ENCODE results near the gene PIGP. TPM values are rescaled to one million over a fixed set of nuclear protein-coding genes. Genes with fewer than 3 reads are reported as not detected.
"Not testable (repeated sequence)": the region's sequence is repeated elsewhere in the genome, so short reads cannot be mapped to it uniquely, and the experiment has no call there.

PIGP gene
- total RNA-seq, 1 donor from 2014 or later = 21.2 TPM

DNA sequence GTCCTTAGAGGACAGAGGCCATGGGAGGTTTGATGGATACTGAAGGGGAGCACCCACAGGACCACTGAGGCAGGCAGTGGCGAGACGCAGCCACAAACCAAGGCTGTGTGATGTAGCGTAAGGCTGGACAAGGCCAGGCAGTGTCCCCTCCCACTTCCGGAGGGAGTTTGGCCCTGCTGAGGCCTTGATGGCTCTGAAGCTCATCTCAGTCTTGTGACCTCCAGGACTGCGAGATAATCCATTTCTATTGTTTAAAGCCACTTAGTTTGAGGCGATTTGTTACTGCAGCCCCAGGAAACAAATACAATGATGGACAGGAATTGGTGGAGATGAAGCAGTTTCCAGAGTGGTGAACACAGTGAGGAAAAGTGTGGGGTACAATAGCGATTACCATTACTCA is 15.3 kb downstream of the PIGP start:
- H3K36me3 ChIP-seq (ENCODE audit: insufficient read depth, low read length) = no peaks in the 10 kb centered on the region
- no peaks in the 10 kb centered on the region for H3K79me2 ChIP-seq (ENCODE audit: insufficient read depth, low read length)
- H3K4me3 Mint-ChIP-seq (ENCODE audit: unreplicated experiment) = no peak overlapping the region
- H2AFZ ChIP-seq (ENCODE audit: low read depth, low read length) = no peak overlapping the region
- no peak overlapping the region for H3K4me3 ChIP-seq (ENCODE audit: insufficient read depth, low read depth, low read length)
- no peak overlapping the region for H3K9ac ChIP-seq (ENCODE audit: low read length)
- H3K27ac ChIP-seq (ENCODE audit: low read depth, low read length) = no peak overlapping the region
- peaks cover 21% of the 10 kb centered on the region for H3K4me1 ChIP-seq (ENCODE audit: insufficient read depth, low read length)
- H3K27me3 ChIP-seq (ENCODE audit: insufficient read depth, low read length) = no peaks in the 10 kb centered on the region
- FAIRE-seq (no peak), DNase-seq (ENCODE audit: low read depth) (no peak)
- H3K36me3 Mint-ChIP-seq (ENCODE audit: low read depth, unreplicated experiment) = no peaks in the 10 kb centered on the region
- H3K4me2 ChIP-seq (ENCODE audit: low read length) = no peak overlapping the region
- no peaks in the 10 kb centered on the region for H4K20me1 ChIP-seq (ENCODE audit: insufficient read depth, low read length)
- H3K9me3 Mint-ChIP-seq (ENCODE audit: unreplicated experiment) = peaks cover 8% of the 10 kb centered on the region
- H3K27ac Mint-ChIP-seq (ENCODE audit: unreplicated experiment) = no peak overlapping the region
- H3K9me3 ChIP-seq (ENCODE audit: insufficient read depth, low read depth, low read length) = no peaks in the 10 kb centered on the region
- H3K4me1 Mint-ChIP-seq (ENCODE audit: low read depth, unreplicated experiment) = peaks cover 16% of the 10 kb centered on the region
- TF ChIP-seq EZH2 (IDR thresholded peaks at IDR 0.05; ENCODE audit: insufficient read depth, low read length) = no peak
- TF ChIP-seq, protein P1, sequence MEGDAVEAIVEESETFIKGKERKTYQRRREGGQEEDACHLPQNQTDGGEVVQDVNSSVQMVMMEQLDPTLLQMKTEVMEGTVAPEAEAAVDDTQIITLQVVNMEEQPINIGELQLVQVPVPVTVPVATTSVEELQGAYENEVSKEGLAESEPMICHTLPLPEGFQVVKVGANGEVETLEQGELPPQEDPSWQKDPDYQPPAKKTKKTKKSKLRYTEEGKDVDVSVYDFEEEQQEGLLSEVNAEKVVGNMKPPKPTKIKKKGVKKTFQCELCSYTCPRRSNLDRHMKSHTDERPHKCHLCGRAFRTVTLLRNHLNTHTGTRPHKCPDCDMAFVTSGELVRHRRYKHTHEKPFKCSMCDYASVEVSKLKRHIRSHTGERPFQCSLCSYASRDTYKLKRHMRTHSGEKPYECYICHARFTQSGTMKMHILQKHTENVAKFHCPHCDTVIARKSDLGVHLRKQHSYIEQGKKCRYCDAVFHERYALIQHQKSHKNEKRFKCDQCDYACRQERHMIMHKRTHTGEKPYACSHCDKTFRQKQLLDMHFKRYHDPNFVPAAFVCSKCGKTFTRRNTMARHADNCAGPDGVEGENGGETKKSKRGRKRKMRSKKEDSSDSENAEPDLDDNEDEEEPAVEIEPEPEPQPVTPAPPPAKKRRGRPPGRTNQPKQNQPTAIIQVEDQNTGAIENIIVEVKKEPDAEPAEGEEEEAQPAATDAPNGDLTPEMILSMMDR (IDR thresholded peaks at IDR 0.05; ENCODE audit: insufficient read depth, low read depth, low read length) = no peak
- H3K27me3 Mint-ChIP-seq (ENCODE audit: low read depth, unreplicated experiment) = peaks cover 2% of the 10 kb centered on the region

DNA sequence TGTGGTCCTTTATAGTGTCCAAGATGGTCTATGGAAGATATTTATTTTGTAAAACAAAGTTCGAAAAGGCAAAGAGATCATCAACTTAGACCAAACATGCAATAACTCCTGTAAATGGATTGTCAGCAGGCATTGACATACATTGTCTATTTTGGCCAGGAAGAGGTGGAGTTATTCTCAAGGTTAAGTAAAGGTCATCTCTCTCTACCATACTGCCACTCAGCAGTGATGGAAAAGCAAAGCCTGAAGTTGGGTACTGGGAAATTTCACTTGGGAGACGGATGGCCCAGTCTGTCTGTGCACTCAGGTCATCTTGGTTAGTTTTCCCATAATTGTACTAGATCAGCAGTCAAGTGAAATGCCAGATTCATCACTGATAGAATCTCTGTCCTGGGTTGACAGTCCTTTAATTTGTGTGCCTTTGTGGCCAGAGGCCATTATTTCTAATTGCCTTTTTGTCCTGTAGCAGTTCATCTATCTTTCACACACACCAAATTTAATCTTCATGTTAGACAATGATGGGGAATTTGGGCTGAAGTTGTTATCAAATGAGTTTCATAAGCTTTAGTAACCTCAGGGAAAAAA is 17.5 kb downstream of the PIGP start:
- no peaks in the 10 kb centered on the region for H3K36me3 ChIP-seq (ENCODE audit: insufficient read depth, low read length)
- TF ChIP-seq, protein P1 (IDR thresholded peaks at IDR 0.05; ENCODE audit: insufficient read depth, low read depth, low read length) = no peak
- TF ChIP-seq EZH2 (IDR thresholded peaks at IDR 0.05; ENCODE audit: insufficient read depth, low read length) = no peak
- Mint-ChIP-seq H3K9me3 (ENCODE audit: unreplicated experiment) (peaks cover 8% of the 10 kb centered on the region), H3K27ac (ENCODE audit: unreplicated experiment) (no peak overlapping the region), H3K27me3 (ENCODE audit: low read depth, unreplicated experiment) (peaks cover 2% of the 10 kb centered on the region), H3K4me3 (ENCODE audit: unreplicated experiment) (no peak overlapping the region), H3K4me1 (ENCODE audit: low read depth, unreplicated experiment) (peaks cover 5% of the 10 kb centered on the region), H3K36me3 (ENCODE audit: low read depth, unreplicated experiment) (no peaks in the 10 kb centered on the region)
- no peak for DNase-seq (ENCODE audit: low read depth)
- no peak overlapping the region for H2AFZ ChIP-seq (ENCODE audit: low read depth, low read length)
- H4K20me1 ChIP-seq (ENCODE audit: insufficient read depth, low read length) = no peaks in the 10 kb centered on the region
- peaks cover 5% of the 10 kb centered on the region for H3K4me1 ChIP-seq (ENCODE audit: insufficient read depth, low read length)
- H3K4me3 ChIP-seq (ENCODE audit: insufficient read depth, low read depth, low read length) = no peak overlapping the region
- FAIRE-seq = no peak
- H3K4me2 ChIP-seq (ENCODE audit: low read length) = no peak overlapping the region
- no peak overlapping the region for H3K9ac ChIP-seq (ENCODE audit: low read length)
- no peaks in the 10 kb centered on the region for H3K27me3 ChIP-seq (ENCODE audit: insufficient read depth, low read length)
- H3K79me2 ChIP-seq (ENCODE audit: insufficient read depth, low read length) = no peaks in the 10 kb centered on the region
- H3K9me3 ChIP-seq (ENCODE audit: insufficient read depth, low read depth, low read length) = no peaks in the 10 kb centered on the region
- no peak overlapping the region for H3K27ac ChIP-seq (ENCODE audit: low read depth, low read length)

DNA sequence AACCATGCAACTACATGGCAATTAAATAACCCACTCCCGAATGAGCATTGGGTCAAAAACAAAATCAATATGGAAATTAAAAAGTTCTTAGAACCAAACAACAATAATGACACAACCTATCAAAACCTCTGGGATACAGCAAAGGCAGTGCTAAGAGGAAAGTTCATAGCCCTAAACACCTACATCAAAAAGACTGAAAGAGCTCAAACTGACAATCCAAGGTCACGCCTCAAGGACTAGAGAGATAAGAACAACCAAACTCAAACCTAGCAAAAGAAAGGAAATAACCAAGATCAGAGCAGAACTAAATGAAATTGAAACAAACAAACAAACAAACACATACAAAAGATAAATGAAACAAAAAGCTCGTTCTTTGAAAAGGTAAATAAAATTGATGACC is 23.1 kb downstream of the PIGP start:
- H2AFZ ChIP-seq (ENCODE audit: low read depth, low read length); H3K36me3 Mint-ChIP-seq (ENCODE audit: low read depth, unreplicated experiment); H3K9ac ChIP-seq (ENCODE audit: low read length); H3K27ac Mint-ChIP-seq (ENCODE audit: unreplicated experiment); H3K79me2 ChIP-seq (ENCODE audit: insufficient read depth, low read length); H3K4me2 ChIP-seq (ENCODE audit: low read length); H3K27ac ChIP-seq (ENCODE audit: low read depth, low read length); H3K36me3 ChIP-seq (ENCODE audit: insufficient read depth, low read length); H3K9me3 Mint-ChIP-seq (ENCODE audit: unreplicated experiment); H3K4me1 ChIP-seq (ENCODE audit: insufficient read depth, low read length); H3K4me3 ChIP-seq (ENCODE audit: insufficient read depth, low read depth, low read length); DNase-seq (ENCODE audit: low read depth); H3K9me3 ChIP-seq (ENCODE audit: insufficient read depth, low read depth, low read length); H3K27me3 ChIP-seq (ENCODE audit: insufficient read depth, low read length); H3K4me3 Mint-ChIP-seq (ENCODE audit: unreplicated experiment); H4K20me1 ChIP-seq (ENCODE audit: insufficient read depth, low read length); FAIRE-seq; H3K4me1 Mint-ChIP-seq (ENCODE audit: low read depth, unreplicated experiment): not testable (repeated sequence)
- H3K27me3 Mint-ChIP-seq (ENCODE audit: low read depth, unreplicated experiment) = peaks cover 10% of the 10 kb centered on the region
